K562 (cell line): Measurements from ENCODE around the gene MCM7. TPM values are rescaled to one million over a fixed set of nuclear protein-coding genes. Genes with fewer than 3 reads are reported as not detected.
A peak's percentile ranks its signal among the peaks of the same experiment; 100 is the strongest.

ENCODE experiments used
- ADNP ChIP-seq: fragments of 200-800 bp; sonication (Bioruptor generic); IDR thresholded peaks from 2 replicates; pipeline ENCODE4 v1.6.1; 2016; ENCODE audit warnings: missing genetic modification characterization, missing compliant biosample characterization
- CC2D1A ChIP-seq: fragments of 450-650 bp; IDR thresholded peaks from 2 replicates; pipeline ENCODE4 v1.6.1; 2017; ENCODE audit warnings: mild to moderate bottlenecking
- ELF1 ChIP-seq: fragments of 200-800 bp; sonication (Bioruptor generic); IDR thresholded peaks from 2 replicates; pipeline ENCODE4 v1.6.1; 2016; ENCODE audit warnings: missing genetic modification characterization, missing compliant biosample characterization
- EP400 ChIP-seq: fragments of 450-650 bp; IDR thresholded peaks from 2 replicates; pipeline ENCODE4 v1.6.1; 2017; ENCODE audit warnings: antibody characterized with exemption, mild to moderate bottlenecking, moderate library complexity
- ERF ChIP-seq: fragments of 450-650 bp; formaldehyde crosslinking; IDR thresholded peaks from 2 replicates; pipeline ENCODE4 v1.4.0; 2020; ENCODE audit warnings: mild to moderate bottlenecking, mixed read lengths
- GABPA ChIP-seq: fragments of 200-800 bp; sonication (Bioruptor generic); conservative IDR thresholded peaks from 2 replicates; pipeline ENCODE4 v1.6.1; 2016; ENCODE audit warnings: low read depth, missing genetic modification characterization, missing compliant biosample characterization
- ILK ChIP-seq: fragments of 450-650 bp; IDR thresholded peaks from 2 replicates; pipeline ENCODE4 v1.6.1; 2016; ENCODE audit warnings: missing genetic modification characterization, low read depth, mild to moderate bottlenecking, missing compliant biosample characterization, moderate library complexity, borderline replicate concordance
- KLF6 ChIP-seq: fragments of 250-450 bp; sonication (Bioruptor Pico); IDR thresholded peaks from 2 replicates; pipeline ENCODE4 v1.4.0; 2020; ENCODE audit warnings: mild to moderate bottlenecking, moderate library complexity, borderline replicate concordance
- NCOA1 ChIP-seq: fragments of 450-650 bp; IDR thresholded peaks from 2 replicates; pipeline ENCODE4 v1.6.1; 2016; ENCODE audit warnings: low read depth
- NFIC ChIP-seq: fragments of 450-650 bp; IDR thresholded peaks from 2 replicates; pipeline ENCODE4 v1.6.1; 2017; ENCODE audit warnings: mild to moderate bottlenecking, inconsistent platforms
- POLR2B ChIP-seq: fragments of 450-650 bp; IDR thresholded peaks from 2 replicates; pipeline ENCODE4 v1.6.1; 2018; ENCODE audit warnings: low read depth; ENCODE audit not compliant: partially characterized antibody
- POLR2H ChIP-seq: IDR thresholded peaks from 2 replicates; pipeline ENCODE4 v1.6.1; 2016; ENCODE audit warnings: missing genetic modification characterization, low read depth, mild to moderate bottlenecking, control low read depth, missing compliant biosample characterization, moderate library complexity
- POLR3G ChIP-seq: IDR thresholded peaks from 2 replicates; pipeline ENCODE4 v1.6.1; 2011; ENCODE audit not compliant: insufficient read length, insufficient replicate concordance; ENCODE audit errors: extremely low read depth
- RHOXF2B ChIP-seq: fragments of 250-450 bp; sonication (Bioruptor Pico); conservative IDR thresholded peaks from 2 replicates; pipeline ENCODE4 v1.5.1; 2021
- SIN3A ChIP-seq, 2 experiments: fragments of 150-350 bp in 1 of 2; IDR thresholded peaks; 2 replicates each; pipeline ENCODE4 v1.6.1; 2011 to 2016; ENCODE audit warnings: borderline replicate concordance in 2 of 2, low read depth in 2 of 2, low read length in 2 of 2, mild to moderate bottlenecking in 2 of 2, moderate library complexity in 2 of 2; ENCODE audit not compliant: control insufficient read depth in 1 of 2
- SMARCA5 ChIP-seq: fragments of 450-650 bp; IDR thresholded peaks from 2 replicates; pipeline ENCODE4 v1.6.1; 2016
- THAP7 ChIP-seq: fragments of 250-450 bp; sonication (Bioruptor Pico); IDR thresholded peaks from 2 replicates; pipeline ENCODE4 v1.5.0; 2021
- USF2 ChIP-seq: sonication (generic); formaldehyde crosslinking; IDR thresholded peaks from 2 replicates; pipeline ENCODE4 v1.5.0; 2020; ENCODE audit warnings: missing genetic modification reagents
- ZBTB9 ChIP-seq: fragments of 450-650 bp; formaldehyde crosslinking; IDR thresholded peaks from 2 replicates; pipeline ENCODE4 v1.4.0; 2020; ENCODE audit warnings: mild to moderate bottlenecking, moderate library complexity
- ZFP91 ChIP-seq: sonication (generic); formaldehyde crosslinking; IDR thresholded peaks from 2 replicates; pipeline ENCODE4 v1.8.0; 2022; ENCODE audit warnings: mild to moderate bottlenecking, missing genetic modification reagents
- ZNF583 ChIP-seq: fragments of 250-450 bp; sonication (Bioruptor Pico); IDR thresholded peaks from 2 replicates; pipeline ENCODE4 v1.4.0; 2020
- ZNF699 ChIP-seq: fragments of 250-450 bp; sonication (Bioruptor Pico); IDR thresholded peaks from 2 replicates; pipeline ENCODE4 v1.8.0; 2021; ENCODE audit warnings: mild to moderate bottlenecking, moderate library complexity; ENCODE audit not compliant: insufficient replicate concordance
- ZNF717 ChIP-seq: fragments of 250-450 bp; sonication (Bioruptor Pico); IDR thresholded peaks from 2 replicates; pipeline ENCODE4 v1.5.0; 2021
- ZNF764 ChIP-seq: fragments of 250-450 bp; sonication (Bioruptor Pico); IDR thresholded peaks from 2 replicates; pipeline ENCODE4 v1.4.0; 2020; ENCODE audit warnings: low read depth, mild to moderate bottlenecking, moderate library complexity
- polyA plus RNA-seq, 8 experiments: library from polyadenylated mRNA; depleted of rRNA in 4 of 8; stranded (reverse) in 5 of 8; unstranded in 3 of 8; fragments of >200 nt; fragmentation: Nextera tagmentation in 2 of 8; fragmentation: Illumina TruSeq in 1 of 8; extraction: Ambion mirVana in 2 of 8; extraction: Trizol in 1 of 8; gene quantifications; 2 replicates each; pipeline versions ENCODE4 v1.2.1 to v1.2.3, GENCODE V29; 2011 to 2014; ENCODE audit warnings: inconsistent platforms in 1 of 8, missing spikeins in 1 of 8
- total RNA-seq, 7 experiments: library from RNA; depleted of rRNA in 6 of 7; stranded (reverse); fragments of >200 nt in 6 of 7; fragmentation: Illumina TruSeq in 2 of 7; extraction: Trizol in 2 of 7; gene quantifications; 2 replicates each; pipeline versions ENCODE4 v1.2.1 to v1.2.3, GENCODE V29; 2011 to 2021; ENCODE audit warnings: low replicate concordance in 1 of 7

The MCM7 gene
- total and polyA plus RNA-seq, 9 of the 15 experiments (the other 6 are each of a cell fraction or from before 2014, with no cell fraction given) = 329 to 856 (median 437) TPM

GRCh38 chr7:100148225-100148558 lies 47.0 kb upstream of the MCM7 start (continued):
- TF ChIP-seq RHOXF2B (CRISPR knock-in tag) (no peak), ZFP91 (CRISPR knock-in tag) (no peak), ADNP (tag) (no peak), KLF6 (CRISPR knock-in tag) (0 out of 2 replicates have a peak, but pooled peaks have one; percentile 39), USF2 (CRISPR knock-in tag) (no peak), ZNF717 (no peak), EP400 (no peak), SMARCA5 (no peak), THAP7 (CRISPR knock-in tag) (peak; percentile 49; the same call in 1 of the 2 replicates), CC2D1A (no peak), NFIC (peak; percentile 9; the same call in 1 of the 2 replicates), SIN3A (IDR thresholded peaks at IDR 0.05; ENCODE audit: borderline replicate concordance in 2 of 2, control insufficient read depth in 1 of 2, low read depth in 2 of 2, low read length in 2 of 2) (no peak), ILK (no peak), ZNF699 (CRISPR knock-in tag) (no peak), NCOA1 (no peak), GABPA (tag) (no peak), ERF (CRISPR knock-in tag) (0 out of 2 replicates have a peak, but pooled peaks have one; percentile 56), ZNF764 (CRISPR knock-in tag) (peak; percentile 61; the same call in 1 of the 2 replicates), ZBTB9 (CRISPR knock-in tag) (0 out of 2 replicates have a peak, but pooled peaks have one; percentile 29), POLR3G (no peak), ZNF583 (CRISPR knock-in tag) (0 out of 2 replicates have a peak, but pooled peaks have one; percentile 41), POLR2H (no peak), ELF1 (tag) (no peak), POLR2B (no peak)
